GM10266 (cell line): ENCODE measurements around the gene NKG7.

Experiments used
- DNase-seq: peaks from one replicate; pipeline ENCODE4 v3.0.0; 2012; ENCODE audit errors: extremely low spot score
- TF ChIP-seq, protein P1 (sequence below): IDR thresholded peaks from 2 replicates; pipeline ENCODE4 v1.5.1; 2012; ENCODE audit warnings: mild to moderate bottlenecking, low read depth; ENCODE audit not compliant: control insufficient read depth, insufficient read depth; ENCODE audit errors: missing control alignments

NKG7 gene

DNA sequence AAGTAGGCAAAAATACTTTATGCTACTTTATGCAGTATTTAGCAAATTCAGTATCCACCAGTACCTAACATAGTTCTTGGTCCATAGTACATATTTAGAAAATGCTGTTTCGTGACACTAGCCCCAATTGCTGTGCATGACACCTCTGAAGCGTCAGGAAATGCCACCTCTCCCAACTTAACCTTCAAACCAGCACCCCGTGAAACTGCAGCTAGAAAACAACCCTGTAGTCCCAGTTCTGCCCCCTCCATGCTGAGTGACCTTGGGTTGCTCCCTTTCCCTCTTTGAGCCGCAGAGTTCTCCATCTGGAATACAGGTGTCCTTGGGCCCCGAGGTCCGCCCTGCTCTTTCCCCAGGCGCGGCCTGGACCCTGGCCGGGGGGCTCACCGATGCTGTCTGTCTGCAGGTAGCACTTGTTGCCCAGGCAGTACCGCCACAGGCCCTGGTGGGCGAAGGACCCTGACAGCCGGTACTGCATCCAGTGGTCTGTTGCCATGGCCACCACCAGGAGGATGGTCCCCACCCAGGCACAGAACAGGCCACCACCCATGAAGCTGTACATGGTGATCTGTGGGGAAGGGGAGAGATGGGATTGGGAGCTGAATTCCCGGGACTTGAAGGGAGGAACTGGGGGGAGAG, 14.5 kb upstream of the NKG7 start:
- TF ChIP-seq, protein P1, sequence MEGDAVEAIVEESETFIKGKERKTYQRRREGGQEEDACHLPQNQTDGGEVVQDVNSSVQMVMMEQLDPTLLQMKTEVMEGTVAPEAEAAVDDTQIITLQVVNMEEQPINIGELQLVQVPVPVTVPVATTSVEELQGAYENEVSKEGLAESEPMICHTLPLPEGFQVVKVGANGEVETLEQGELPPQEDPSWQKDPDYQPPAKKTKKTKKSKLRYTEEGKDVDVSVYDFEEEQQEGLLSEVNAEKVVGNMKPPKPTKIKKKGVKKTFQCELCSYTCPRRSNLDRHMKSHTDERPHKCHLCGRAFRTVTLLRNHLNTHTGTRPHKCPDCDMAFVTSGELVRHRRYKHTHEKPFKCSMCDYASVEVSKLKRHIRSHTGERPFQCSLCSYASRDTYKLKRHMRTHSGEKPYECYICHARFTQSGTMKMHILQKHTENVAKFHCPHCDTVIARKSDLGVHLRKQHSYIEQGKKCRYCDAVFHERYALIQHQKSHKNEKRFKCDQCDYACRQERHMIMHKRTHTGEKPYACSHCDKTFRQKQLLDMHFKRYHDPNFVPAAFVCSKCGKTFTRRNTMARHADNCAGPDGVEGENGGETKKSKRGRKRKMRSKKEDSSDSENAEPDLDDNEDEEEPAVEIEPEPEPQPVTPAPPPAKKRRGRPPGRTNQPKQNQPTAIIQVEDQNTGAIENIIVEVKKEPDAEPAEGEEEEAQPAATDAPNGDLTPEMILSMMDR: no peak
- no peak for DNase-seq

DNA sequence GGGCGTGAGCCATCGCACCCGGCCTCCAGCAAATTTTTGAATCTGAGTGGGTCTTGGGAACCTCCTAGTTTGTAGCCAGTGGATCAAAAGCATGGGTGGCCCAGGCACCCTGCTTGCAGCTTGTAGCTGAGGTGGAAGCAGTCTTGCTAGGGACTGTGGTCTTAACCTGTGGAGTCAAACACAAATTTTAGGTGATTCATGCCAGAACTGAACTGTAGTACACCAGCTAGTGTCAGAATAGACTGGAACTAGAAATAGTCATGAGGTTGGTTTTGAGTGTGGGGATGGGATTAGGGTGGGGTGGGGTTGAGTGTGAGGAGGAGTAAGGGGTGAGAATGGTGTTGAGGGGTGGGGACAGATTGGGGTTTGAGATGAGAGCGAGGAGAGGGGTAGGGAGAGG, 9.6 kb upstream of the NKG7 start:
- DNase-seq: no peak
- TF ChIP-seq, protein P1: no peak

DNA sequence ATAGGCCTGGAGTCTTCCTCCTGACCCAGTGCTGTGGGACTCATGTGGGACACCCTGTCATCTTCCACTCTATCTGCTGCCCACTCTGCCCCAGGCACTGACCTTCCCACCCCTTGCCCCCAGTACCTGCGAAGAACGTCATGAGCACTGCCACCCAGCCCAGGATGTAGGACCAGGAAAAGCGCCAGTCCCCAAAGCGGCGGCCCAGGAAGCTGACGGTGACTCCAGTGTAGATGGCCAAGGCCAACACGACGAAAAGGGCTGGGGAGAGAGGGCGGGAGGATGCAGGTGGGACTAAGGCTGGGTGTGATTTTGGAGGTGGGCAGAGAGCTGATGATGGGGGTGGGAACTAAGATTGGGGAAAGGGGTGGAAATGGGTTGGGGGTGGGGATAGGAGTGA, 7.9 kb upstream of the NKG7 start:
- no peak for DNase-seq

GRCh38 chr19:51377422-51377821, 5.0 kb upstream of the NKG7 start:
- TF ChIP-seq, protein P1: no peak
- no peak for DNase-seq

More for the DNA sequence above, 7.9 kb upstream of the NKG7 start:
- TF ChIP-seq, protein P1: no peak

- DNase-seq: no peak
Measured at GRCh38 chr19:51375504-51376221, 3.2 kb upstream of the NKG7 start.

GRCh38 chr19:51372021-51372648, 319 bp downstream of the NKG7 start:
- DNase-seq: no peak
- TF ChIP-seq, protein P1: no peak

More at GRCh38 chr19:51375504-51376221, 3.2 kb upstream of the NKG7 start:
- TF ChIP-seq, protein P1: no peak
